ENCODE measurements around the gene CD14. TPM values are rescaled to one million over a fixed set of nuclear protein-coding genes. Genes with fewer than 3 reads are reported as not detected.
A peak's percentile ranks its signal among the peaks of the same experiment; 100 is the strongest.
"Not testable (repeated sequence)": the region's sequence is repeated elsewhere in the genome, so short reads cannot be mapped to it uniquely, and the experiment has no call there.

Gene CD14
- total and polyA plus RNA-seq, 12 donors: 9.8 to 885 (median 264) TPM

GRCh38 chr5:140671472-140672125, 38.6 kb upstream of the CD14 start:
- Histone ChIP-seq H3K27me3 (no peaks in the 10 kb centered on the region), H3K9me3 (replicated peaks in 1 of 3) (no peaks in the 10 kb centered on the region), H3K36me3 (replicated peaks in 1 of 2) (peaks cover 0 to 68% of the 10 kb centered on the region in 2 donors), H3K27ac (no peak overlapping the region), H3K4me3 (no peak overlapping the region), H3K4me1 (replicated peaks in 1 of 2) (peaks cover 0 to 1% of the 10 kb centered on the region in 2 donors)
- TF ChIP-seq CTCF (IDR thresholded peaks at IDR 0.05) (no peak), POLR2A (IDR thresholded peaks at IDR 0.05) (no peak)
- intact Hi-C loops (cut with DNase I): no loop called here
- WGBS, 4 donors: 93 to 100% (median 96%) methylated on average over 1 to 6 of the region's 7 CpGs
- no peak for DNase-seq

GRCh38 chr5:140671035-140671434, 38.1 kb upstream of the CD14 start:
- H3K36me3 ChIP-seq (replicated peaks in 1 of 2): peaks cover 0 to 62% of the 10 kb centered on the region in 2 donors

GRCh38 chr5:140664359-140665119, 31.6 kb upstream of the CD14 start, which contains the start of gene WDR55:
Gene WDR55 (plus strand): TSS chr5:140664904. CDS start chr5:140664913, 9 bp downstream.
- H3K27ac ChIP-seq: peak within 1 kb of the TSS; percentile 57 to 98 (median 92)
- 0% methylated on average over 25 to 54 of the region's 54 CpGs for WGBS, 4 donors
- H3K4me1 ChIP-seq (replicated peaks in 1 of 2): peaks cover 10 to 21% of the 10 kb centered on the region in 2 donors
- peak; percentile 95 to 98 (median 97) for DNase-seq
- no peaks in the 10 kb centered on the region for H3K27me3 ChIP-seq
- intact Hi-C loops (cut with DNase I): no loop called here
- H3K36me3 ChIP-seq (replicated peaks in 1 of 2): peaks cover 0 to 58% of the 10 kb centered on the region in 2 donors
- no peaks in the 10 kb centered on the region for H3K9me3 ChIP-seq (replicated peaks in 1 of 3)
- H3K4me3 ChIP-seq: peak within 1 kb of the TSS; percentile 57 to 92 (median 74)
- TF ChIP-seq CTCF (IDR thresholded peaks at IDR 0.05) (no peak), POLR2A (IDR thresholded peaks at IDR 0.05) (peak; percentile 34 to 77)

More at GRCh38 chr5:140671035-140671434, 38.1 kb upstream of the CD14 start:
- H3K9me3 ChIP-seq (replicated peaks in 1 of 3); H3K4me3 ChIP-seq; H3K4me1 ChIP-seq (replicated peaks in 1 of 2); H3K27ac ChIP-seq; H3K27me3 ChIP-seq; DNase-seq; intact Hi-C loops (cut with DNase I): not testable (repeated sequence)
- WGBS, 4 donors: 91 to 94% methylated on average over 3 to 4 of the region's 4 CpGs; no CpG with 5 or more reads in 2 of the 4 donors

GRCh38 chr5:140664030-140664358, 31.0 kb upstream of the CD14 start:
- Histone ChIP-seq H3K27ac (peak overlapping the region; percentile 57 to 98 (median 92)), H3K9me3 (replicated peaks in 1 of 3) (no peaks in the 10 kb centered on the region), H3K36me3 (replicated peaks in 1 of 2) (peaks cover 0 to 58% of the 10 kb centered on the region in 2 donors), H3K27me3 (no peaks in the 10 kb centered on the region), H3K4me1 (replicated peaks in 1 of 2) (peaks cover 10 to 21% of the 10 kb centered on the region in 2 donors), H3K4me3 (peak overlapping the region; percentile 57 to 92 (median 74))
- 6 to 32% (median 9%) methylated on average over 18 of the region's 18 CpGs for WGBS, 4 donors
- TF ChIP-seq CTCF (IDR thresholded peaks at IDR 0.05): no peak
- no peak for TF ChIP-seq POLR2A (IDR thresholded peaks at IDR 0.05)
- DNase-seq: no peak
- intact Hi-C loops (cut with DNase I): no loop called here

- H3K4me1 ChIP-seq (replicated peaks in 1 of 2); H3K9me3 ChIP-seq (replicated peaks in 1 of 3); intact Hi-C loops (cut with DNase I); H3K27ac ChIP-seq; H3K4me3 ChIP-seq; H3K27me3 ChIP-seq; DNase-seq: not testable (repeated sequence)
- 82 to 90% (median 88%) methylated on average over 6 of the region's 6 CpGs for WGBS, 4 donors
- H3K36me3 ChIP-seq (replicated peaks in 1 of 2): peaks cover 0 to 81% of the 10 kb centered on the region in 2 donors
Measured at GRCh38 chr5:140660371-140660770, 27.4 kb upstream of the CD14 start.
